ENCODE data around the gene OR4M1.
"Not testable (repeated sequence)": the region's sequence is repeated elsewhere in the genome, so short reads cannot be mapped to it uniquely, and the experiment has no call there.

- TF ChIP-seq POLR2A, CTCF, EP300 (IDR thresholded peaks at IDR 0.05): not testable (repeated sequence)
Observed at GRCh38 chr14:19796520-19797108, 23.3 kb downstream of the OR4M1 start.
